ENCODE results near the gene LDLRAD4.

The LDLRAD4 gene

GRCh38 chr18:13239171-13239956, 20.8 kb downstream of the LDLRAD4 start:
- Histone ChIP-seq H3K4me1 (ENCODE audit: control extremely low read depth in 1 of 4, control insufficient read depth in 4 of 4, insufficient read depth in 4 of 4, low read length in 3 of 4) (no peaks in the 10 kb centered on the region), H3K36me3 (ENCODE audit: control insufficient read depth in 4 of 4, insufficient read depth in 4 of 4, low read length in 3 of 4) (peaks cover 0 to 3% (median 0%) of the 10 kb centered on the region in 4 experiments), H3K27ac (ENCODE audit: insufficient read depth in 1 of 2, low read depth in 1 of 2, low read length in 2 of 2, poor library complexity in 1 of 2, severe bottlenecking in 2 of 2) (no peak overlapping the region), H3K4me3 (ENCODE audit: control insufficient read depth in 1 of 7, extremely low read depth in 1 of 7, insufficient read depth in 4 of 7, low read depth in 2 of 7, low read length in 6 of 7) (no peak overlapping the region), H3K27me3 (replicated peaks in 2 of 5; ENCODE audit: control insufficient read depth in 4 of 5, insufficient read depth in 5 of 5, low read length in 4 of 5) (no peaks in the 10 kb centered on the region), H3K9me3 (ENCODE audit: control extremely low read depth in 1 of 5, control insufficient read depth in 4 of 5, insufficient read depth in 2 of 5, low read depth in 1 of 5, low read length in 4 of 5) (no peaks in the 10 kb centered on the region)
- CTCF ChIA-PET = interaction anchor here (1.2 to 1.9 kb wide), 4 partner anchors 9 to 40 kb away, joined by 3 to 6 read pairs (median 4); no protein-coding TSS in a partner anchor
- POLR2A ChIA-PET = no interaction called here
- WGBS (ENCODE audit: insufficient coverage) = 100% methylated on average over 12 of the region's 13 CpGs
- no peak for DNase-seq

GRCh38 chr18:13240060-13240725, 21.6 kb downstream of the LDLRAD4 start:
- Histone ChIP-seq H3K36me3 (ENCODE audit: control insufficient read depth in 4 of 4, insufficient read depth in 4 of 4, low read length in 3 of 4) (peaks cover 0 to 3% (median 0%) of the 10 kb centered on the region in 4 experiments), H3K4me1 (ENCODE audit: control extremely low read depth in 1 of 4, control insufficient read depth in 4 of 4, insufficient read depth in 4 of 4, low read length in 3 of 4) (no peaks in the 10 kb centered on the region), H3K27me3 (replicated peaks in 2 of 5; ENCODE audit: control insufficient read depth in 4 of 5, insufficient read depth in 5 of 5, low read length in 4 of 5) (no peaks in the 10 kb centered on the region), H3K4me3 (ENCODE audit: control insufficient read depth in 1 of 7, extremely low read depth in 1 of 7, insufficient read depth in 4 of 7, low read depth in 2 of 7, low read length in 6 of 7) (no peak overlapping the region), H3K9me3 (ENCODE audit: control extremely low read depth in 1 of 5, control insufficient read depth in 4 of 5, insufficient read depth in 2 of 5, low read depth in 1 of 5, low read length in 4 of 5) (no peaks in the 10 kb centered on the region), H3K27ac (ENCODE audit: insufficient read depth in 1 of 2, low read depth in 1 of 2, low read length in 2 of 2, poor library complexity in 1 of 2, severe bottlenecking in 2 of 2) (no peak overlapping the region)
- DNase-seq = no peak
- ChIA-PET POLR2A (no interaction called here), CTCF (interaction anchor here (0.6 to 1.9 kb wide), 4 partner anchors 11 to 823 kb away, joined by 3 to 6 read pairs (median 3); no protein-coding TSS in a partner anchor)
- WGBS (ENCODE audit: insufficient coverage) = over 99% methylated on average over 10 of the region's 15 CpGs

- H3K9me3 ChIP-seq (ENCODE audit: control extremely low read depth in 1 of 5, control insufficient read depth in 4 of 5, insufficient read depth in 2 of 5, low read depth in 1 of 5, low read length in 4 of 5) = no peaks in the 10 kb centered on the region
- POLR2A ChIA-PET = no interaction called here
- H3K4me1 ChIP-seq (ENCODE audit: control extremely low read depth in 1 of 4, control insufficient read depth in 4 of 4, insufficient read depth in 4 of 4, low read length in 3 of 4) = no peaks in the 10 kb centered on the region
- DNase-seq = no peak
- no peak overlapping the region for H3K4me3 ChIP-seq (ENCODE audit: control insufficient read depth in 1 of 7, extremely low read depth in 1 of 7, insufficient read depth in 4 of 7, low read depth in 2 of 7, low read length in 6 of 7)
- CTCF ChIA-PET = interaction anchor here (0.7 kb wide), 1 partner anchor 314 kb away, joined by 3 read pairs; no protein-coding TSS in a partner anchor
- H3K27me3 ChIP-seq (replicated peaks in 2 of 5; ENCODE audit: control insufficient read depth in 4 of 5, insufficient read depth in 5 of 5, low read length in 4 of 5) = no peaks in the 10 kb centered on the region
- no peak overlapping the region for H3K27ac ChIP-seq (ENCODE audit: insufficient read depth in 1 of 2, low read depth in 1 of 2, low read length in 2 of 2, poor library complexity in 1 of 2, severe bottlenecking in 2 of 2)
- peaks cover 0 to 3% (median 0%) of the 10 kb centered on the region in 4 experiments for H3K36me3 ChIP-seq (ENCODE audit: control insufficient read depth in 4 of 4, insufficient read depth in 4 of 4, low read length in 3 of 4)
- 96% methylated on average over 29 of the region's 31 CpGs for WGBS (ENCODE audit: insufficient coverage)
Observed at GRCh38 chr18:13241083-13241892, 22.7 kb downstream of the LDLRAD4 start.

- peaks cover 0 to 3% (median 0%) of the 10 kb centered on the region in 4 experiments for H3K36me3 ChIP-seq (ENCODE audit: control insufficient read depth in 4 of 4, insufficient read depth in 4 of 4, low read length in 3 of 4)
- H3K27ac ChIP-seq (ENCODE audit: insufficient read depth in 1 of 2, low read depth in 1 of 2, low read length in 2 of 2, poor library complexity in 1 of 2, severe bottlenecking in 2 of 2) = no peak overlapping the region
- ChIA-PET CTCF (interaction anchor here (1.1 kb wide), 1 partner anchor 9 kb away, joined by 4 read pairs; no protein-coding TSS in a partner anchor), POLR2A (no interaction called here)
- DNase-seq = no peak
- no peaks in the 10 kb centered on the region for H3K4me1 ChIP-seq (ENCODE audit: control extremely low read depth in 1 of 4, control insufficient read depth in 4 of 4, insufficient read depth in 4 of 4, low read length in 3 of 4)
- WGBS (ENCODE audit: insufficient coverage) = 98% methylated on average over 9 of the region's 13 CpGs
- no peaks in the 10 kb centered on the region for H3K27me3 ChIP-seq (replicated peaks in 2 of 5; ENCODE audit: control insufficient read depth in 4 of 5, insufficient read depth in 5 of 5, low read length in 4 of 5)
- H3K4me3 ChIP-seq (ENCODE audit: control insufficient read depth in 1 of 7, extremely low read depth in 1 of 7, insufficient read depth in 4 of 7, low read depth in 2 of 7, low read length in 6 of 7) = no peak overlapping the region
- H3K9me3 ChIP-seq (ENCODE audit: control extremely low read depth in 1 of 5, control insufficient read depth in 4 of 5, insufficient read depth in 2 of 5, low read depth in 1 of 5, low read length in 4 of 5) = no peaks in the 10 kb centered on the region
Observed at GRCh38 chr18:13241893-13242175, 23.3 kb downstream of the LDLRAD4 start.

GRCh38 chr18:13242797-13243196, 24.2 kb downstream of the LDLRAD4 start:
- H3K4me1 ChIP-seq (ENCODE audit: control extremely low read depth in 1 of 4, control insufficient read depth in 4 of 4, insufficient read depth in 4 of 4, low read length in 3 of 4) = no peaks in the 10 kb centered on the region
- H3K4me3 ChIP-seq (ENCODE audit: control insufficient read depth in 1 of 7, extremely low read depth in 1 of 7, insufficient read depth in 4 of 7, low read depth in 2 of 7, low read length in 6 of 7) = no peak overlapping the region
- WGBS (ENCODE audit: insufficient coverage) = 92% methylated on average over 4 of the region's 5 CpGs
- POLR2A ChIA-PET = no interaction called here
- CTCF ChIA-PET = interaction anchor here (1.1 kb wide), 1 partner anchor 10 kb away, joined by 4 read pairs; no protein-coding TSS in a partner anchor
- no peak overlapping the region for H3K27ac ChIP-seq (ENCODE audit: insufficient read depth in 1 of 2, low read depth in 1 of 2, low read length in 2 of 2, poor library complexity in 1 of 2, severe bottlenecking in 2 of 2)
- no peak for DNase-seq
- no peaks in the 10 kb centered on the region for H3K9me3 ChIP-seq (ENCODE audit: control extremely low read depth in 1 of 5, control insufficient read depth in 4 of 5, insufficient read depth in 2 of 5, low read depth in 1 of 5, low read length in 4 of 5)
- no peaks in the 10 kb centered on the region for H3K27me3 ChIP-seq (replicated peaks in 2 of 5; ENCODE audit: control insufficient read depth in 4 of 5, insufficient read depth in 5 of 5, low read length in 4 of 5)
- peaks cover 0 to 3% (median 0%) of the 10 kb centered on the region in 4 experiments for H3K36me3 ChIP-seq (ENCODE audit: control insufficient read depth in 4 of 4, insufficient read depth in 4 of 4, low read length in 3 of 4)

DNA sequence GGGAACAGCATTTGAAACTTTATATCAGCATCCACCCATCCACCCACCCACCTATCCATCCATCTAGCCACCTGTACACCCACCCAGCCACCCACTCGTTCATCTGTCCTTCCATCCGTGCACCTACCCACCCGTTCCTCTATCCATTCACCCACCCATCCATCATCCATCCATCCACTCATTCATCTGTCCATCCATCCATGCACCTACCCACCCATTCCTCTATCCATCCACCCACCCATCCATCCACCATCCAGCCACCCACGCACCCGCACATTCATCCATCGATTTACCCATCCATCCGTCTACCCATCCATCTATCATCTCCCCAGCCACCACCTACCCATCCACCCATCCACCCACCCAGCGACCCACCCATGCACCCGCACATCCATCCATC, 24.8 kb downstream of the LDLRAD4 start:
- 94% methylated on average over 9 of the region's 9 CpGs for WGBS (ENCODE audit: insufficient coverage)
- CTCF ChIA-PET = no interaction called here

More for the DNA sequence above, 24.8 kb downstream of the LDLRAD4 start:
- Histone ChIP-seq H3K4me1 (ENCODE audit: control extremely low read depth in 1 of 4, control insufficient read depth in 4 of 4, insufficient read depth in 4 of 4, low read length in 3 of 4) (no peaks in the 10 kb centered on the region), H3K27ac (ENCODE audit: insufficient read depth in 1 of 2, low read depth in 1 of 2, low read length in 2 of 2, poor library complexity in 1 of 2, severe bottlenecking in 2 of 2) (no peak overlapping the region), H3K9me3 (ENCODE audit: control extremely low read depth in 1 of 5, control insufficient read depth in 4 of 5, insufficient read depth in 2 of 5, low read depth in 1 of 5, low read length in 4 of 5) (no peaks in the 10 kb centered on the region), H3K4me3 (ENCODE audit: control insufficient read depth in 1 of 7, extremely low read depth in 1 of 7, insufficient read depth in 4 of 7, low read depth in 2 of 7, low read length in 6 of 7) (no peak overlapping the region), H3K36me3 (ENCODE audit: control insufficient read depth in 4 of 4, insufficient read depth in 4 of 4, low read length in 3 of 4) (peaks cover 0 to 3% (median 0%) of the 10 kb centered on the region in 4 experiments), H3K27me3 (replicated peaks in 2 of 5; ENCODE audit: control insufficient read depth in 4 of 5, insufficient read depth in 5 of 5, low read length in 4 of 5) (no peaks in the 10 kb centered on the region)
- DNase-seq = no peak
- POLR2A ChIA-PET = no interaction called here
